Activated T-cell treated with anti-CD3 and anti-CD28 coated beads for 48 hours (primary cell): ENCODE measurements around the gene KCNJ9.

ENCODE experiments used
- DNase-seq: peaks from one replicate; pipeline ENCODE4 v3.0.0-alpha.2; 2020; ENCODE audit warnings: low read depth

Gene KCNJ9

GRCh38 chr1:160087118-160087662 is 5.9 kb downstream of the KCNJ9 start:
- no peak for DNase-seq

DNA sequence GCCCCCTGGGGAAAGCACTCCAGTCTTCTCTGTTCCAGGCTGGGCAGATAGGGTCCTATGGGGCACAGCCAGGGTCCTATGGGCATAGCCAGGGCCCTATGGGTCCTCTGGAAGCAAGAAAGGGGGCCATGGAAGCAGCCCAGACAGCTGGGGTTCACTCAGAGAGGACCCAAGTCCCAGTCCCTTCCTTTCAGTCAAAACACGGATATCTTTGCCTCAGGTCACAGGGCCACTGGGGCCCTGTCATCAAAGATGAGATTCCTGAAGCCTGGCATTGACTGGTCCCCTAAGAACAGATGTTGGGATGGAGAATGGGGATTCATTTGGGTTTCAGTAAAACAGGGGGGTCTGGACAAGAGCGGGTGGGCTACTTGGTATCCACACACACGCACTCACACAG is 8.5 kb downstream of the KCNJ9 start:
- DNase-seq, result no peak

DNA sequence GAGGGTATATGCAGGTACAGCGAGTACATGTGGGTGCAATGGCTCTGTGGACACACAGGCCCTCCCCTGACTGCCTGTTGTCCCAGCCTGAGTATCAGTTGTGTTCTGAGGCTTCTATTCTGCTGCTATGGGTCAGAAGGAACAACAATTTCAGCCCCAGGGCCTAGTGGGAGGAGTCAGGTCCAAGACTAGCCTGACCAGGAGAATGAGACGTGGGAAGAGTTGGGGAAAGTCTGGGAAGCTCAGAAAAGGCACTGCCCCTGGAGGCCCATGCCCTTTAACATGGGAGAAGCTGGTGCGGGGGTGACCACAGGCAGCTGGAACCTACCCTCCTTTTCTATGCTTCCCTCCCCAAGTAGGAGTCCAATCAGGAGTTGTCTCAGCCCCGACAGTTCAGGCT is 9.4 kb downstream of the KCNJ9 start:
- DNase-seq, result no peak

- DNase-seq, result no peak
Observed at GRCh38 chr1:160091666-160092223, 10.4 kb downstream of the KCNJ9 start.

- no peak for DNase-seq
Observed at GRCh38 chr1:160092366-160093068, 11.2 kb downstream of the KCNJ9 start.

DNA sequence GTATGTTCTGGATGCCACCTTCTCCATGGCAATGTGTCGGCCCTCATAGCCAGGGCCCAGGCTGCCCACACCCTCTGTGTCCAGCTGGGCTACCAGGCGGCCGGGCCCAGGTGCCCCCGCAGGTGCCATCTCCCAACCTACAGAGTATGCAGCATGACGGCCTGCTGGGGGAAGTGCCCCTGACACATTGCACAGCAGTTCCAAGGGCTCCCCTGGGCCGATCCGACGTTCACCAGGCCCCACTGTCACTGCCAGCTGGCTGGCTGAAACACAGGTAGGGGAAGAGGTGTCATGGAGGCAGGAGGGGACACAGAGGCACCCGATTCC is 11.7 kb downstream of the KCNJ9 start:
- DNase-seq, result no peak

GRCh38 chr1:160093624-160094290 is 12.4 kb downstream of the KCNJ9 start:
- DNase-seq, result no peak

DNA sequence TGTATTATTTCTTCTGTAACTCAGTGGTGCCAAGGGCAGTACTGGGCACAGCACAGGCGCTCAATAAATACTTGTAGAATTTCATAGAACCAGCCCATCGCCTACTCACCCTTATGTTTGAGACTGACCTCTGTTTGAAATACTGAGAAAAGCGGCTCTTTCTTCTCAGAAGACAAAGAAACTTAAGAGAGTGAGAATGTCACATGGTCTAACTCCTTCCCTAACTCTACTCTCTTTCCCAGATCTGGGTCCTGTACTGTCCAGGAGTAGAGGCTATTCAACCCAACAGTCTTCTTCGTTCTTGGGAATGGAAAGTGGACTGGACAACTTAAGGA is 12.9 kb downstream of the KCNJ9 start:
- no peak for DNase-seq

GRCh38 chr1:160094806-160095205 is 13.5 kb downstream of the KCNJ9 start:
- no peak for DNase-seq

- no peak for DNase-seq
Observed at GRCh38 chr1:160095382-160096105, 14.2 kb downstream of the KCNJ9 start.

DNA sequence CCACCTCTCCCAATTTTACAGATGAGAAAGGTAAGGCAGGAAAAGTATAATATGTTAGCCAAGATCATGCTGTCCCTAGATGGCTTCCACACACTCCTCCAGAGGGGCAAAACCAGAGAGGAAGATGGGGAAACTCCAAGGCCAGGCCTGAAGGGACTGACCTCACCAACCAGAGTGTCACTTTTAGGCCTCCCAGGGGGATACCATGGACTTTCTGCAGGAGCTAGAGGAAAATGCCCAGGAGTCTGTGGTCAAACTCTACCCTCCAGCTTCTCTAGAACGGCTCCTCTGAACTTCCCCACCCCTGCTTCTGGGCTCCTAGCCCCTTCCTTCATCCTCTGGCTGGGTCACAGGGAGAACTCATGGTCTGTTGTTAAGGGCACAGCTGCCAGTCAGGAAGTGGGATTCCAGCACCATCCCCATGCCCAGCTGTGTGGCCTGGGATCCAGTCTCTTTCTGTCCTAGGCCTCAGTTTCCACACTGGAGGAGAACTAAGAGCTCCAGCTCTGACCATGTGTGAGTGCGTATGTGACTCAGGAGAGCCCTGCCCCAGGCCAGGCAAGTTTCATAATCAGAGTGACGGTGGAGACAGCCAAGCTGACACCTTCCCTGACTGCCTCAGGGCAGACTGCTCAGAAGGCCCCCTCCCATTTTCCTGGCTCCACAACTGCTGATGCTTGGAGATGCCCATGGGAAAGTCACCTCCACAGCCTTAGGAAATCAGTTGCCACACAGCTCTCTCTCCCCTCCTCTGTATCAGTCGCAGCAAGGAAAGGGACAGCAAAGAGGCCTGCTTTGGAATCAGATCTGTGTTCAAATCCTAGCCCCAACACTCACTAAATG is 15.2 kb downstream of the KCNJ9 start:
- no peak for DNase-seq

- DNase-seq, result peak; percentile 39
Observed at GRCh38 chr1:160097151-160097910, 16.0 kb downstream of the KCNJ9 start.

- DNase-seq, result peak; percentile 89
Observed at GRCh38 chr1:160097911-160098851, 16.8 kb downstream of the KCNJ9 start, which contains the start of gene IGSF8. IGSF8 (minus strand) TSS chr1:160098619; CDS start chr1:160098472, 147 bp downstream.

GRCh38 chr1:160098852-160099561 is 17.7 kb downstream of the KCNJ9 start:
- DNase-seq, result peak; percentile 97

GRCh38 chr1:160099716-160100375 is 18.5 kb downstream of the KCNJ9 start:
- DNase-seq, result no peak

DNA sequence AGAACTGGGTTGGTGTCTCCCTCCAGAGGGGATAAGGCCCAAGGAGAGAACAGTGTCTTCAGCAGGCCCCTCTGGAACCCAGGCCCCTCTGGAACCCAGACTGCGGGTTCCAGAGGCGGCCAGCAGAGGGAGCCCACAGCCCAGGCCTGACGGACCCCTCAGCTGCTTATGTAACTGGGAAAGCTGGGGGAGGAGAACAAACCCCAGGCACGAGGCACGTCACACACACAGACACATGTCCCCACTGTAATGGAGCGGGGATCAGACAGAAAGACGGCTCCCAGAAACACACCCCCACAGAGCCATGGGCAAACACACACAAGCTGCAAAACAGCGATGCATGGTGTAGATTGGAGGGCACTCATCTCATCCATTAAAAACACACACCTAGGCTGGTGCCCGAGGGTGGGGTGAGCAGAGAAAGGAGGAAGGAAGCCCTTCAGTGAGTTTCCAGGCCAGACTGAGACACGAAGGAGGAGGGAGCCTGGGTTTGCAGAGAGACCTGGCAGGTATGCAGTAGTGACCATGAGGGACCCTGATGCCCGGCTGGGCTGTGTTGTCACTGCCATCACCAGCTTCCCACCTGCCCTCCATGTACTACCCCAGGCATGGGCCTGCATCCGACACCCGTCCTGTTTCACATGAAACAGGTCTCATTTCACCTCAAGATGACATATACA is 19.8 kb downstream of the KCNJ9 start:
- DNase-seq, result peak; percentile 68

GRCh38 chr1:160101717-160102522 is 20.6 kb downstream of the KCNJ9 start:
- no peak for DNase-seq
